Kidney glomerular epithelial cell (primary cell): ENCODE measurements around the gene TNXB.

Experiments used
- DNase-seq: peaks from one replicate; lab custom pipeline; 2025; lab: John Stamatoyannopoulos, UW

The TNXB gene, protein sequence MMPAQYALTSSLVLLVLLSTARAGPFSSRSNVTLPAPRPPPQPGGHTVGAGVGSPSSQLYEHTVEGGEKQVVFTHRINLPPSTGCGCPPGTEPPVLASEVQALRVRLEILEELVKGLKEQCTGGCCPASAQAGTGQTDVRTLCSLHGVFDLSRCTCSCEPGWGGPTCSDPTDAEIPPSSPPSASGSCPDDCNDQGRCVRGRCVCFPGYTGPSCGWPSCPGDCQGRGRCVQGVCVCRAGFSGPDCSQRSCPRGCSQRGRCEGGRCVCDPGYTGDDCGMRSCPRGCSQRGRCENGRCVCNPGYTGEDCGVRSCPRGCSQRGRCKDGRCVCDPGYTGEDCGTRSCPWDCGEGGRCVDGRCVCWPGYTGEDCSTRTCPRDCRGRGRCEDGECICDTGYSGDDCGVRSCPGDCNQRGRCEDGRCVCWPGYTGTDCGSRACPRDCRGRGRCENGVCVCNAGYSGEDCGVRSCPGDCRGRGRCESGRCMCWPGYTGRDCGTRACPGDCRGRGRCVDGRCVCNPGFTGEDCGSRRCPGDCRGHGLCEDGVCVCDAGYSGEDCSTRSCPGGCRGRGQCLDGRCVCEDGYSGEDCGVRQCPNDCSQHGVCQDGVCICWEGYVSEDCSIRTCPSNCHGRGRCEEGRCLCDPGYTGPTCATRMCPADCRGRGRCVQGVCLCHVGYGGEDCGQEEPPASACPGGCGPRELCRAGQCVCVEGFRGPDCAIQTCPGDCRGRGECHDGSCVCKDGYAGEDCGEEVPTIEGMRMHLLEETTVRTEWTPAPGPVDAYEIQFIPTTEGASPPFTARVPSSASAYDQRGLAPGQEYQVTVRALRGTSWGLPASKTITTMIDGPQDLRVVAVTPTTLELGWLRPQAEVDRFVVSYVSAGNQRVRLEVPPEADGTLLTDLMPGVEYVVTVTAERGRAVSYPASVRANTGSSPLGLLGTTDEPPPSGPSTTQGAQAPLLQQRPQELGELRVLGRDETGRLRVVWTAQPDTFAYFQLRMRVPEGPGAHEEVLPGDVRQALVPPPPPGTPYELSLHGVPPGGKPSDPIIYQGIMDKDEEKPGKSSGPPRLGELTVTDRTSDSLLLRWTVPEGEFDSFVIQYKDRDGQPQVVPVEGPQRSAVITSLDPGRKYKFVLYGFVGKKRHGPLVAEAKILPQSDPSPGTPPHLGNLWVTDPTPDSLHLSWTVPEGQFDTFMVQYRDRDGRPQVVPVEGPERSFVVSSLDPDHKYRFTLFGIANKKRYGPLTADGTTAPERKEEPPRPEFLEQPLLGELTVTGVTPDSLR (N-terminal part only)

DNA sequence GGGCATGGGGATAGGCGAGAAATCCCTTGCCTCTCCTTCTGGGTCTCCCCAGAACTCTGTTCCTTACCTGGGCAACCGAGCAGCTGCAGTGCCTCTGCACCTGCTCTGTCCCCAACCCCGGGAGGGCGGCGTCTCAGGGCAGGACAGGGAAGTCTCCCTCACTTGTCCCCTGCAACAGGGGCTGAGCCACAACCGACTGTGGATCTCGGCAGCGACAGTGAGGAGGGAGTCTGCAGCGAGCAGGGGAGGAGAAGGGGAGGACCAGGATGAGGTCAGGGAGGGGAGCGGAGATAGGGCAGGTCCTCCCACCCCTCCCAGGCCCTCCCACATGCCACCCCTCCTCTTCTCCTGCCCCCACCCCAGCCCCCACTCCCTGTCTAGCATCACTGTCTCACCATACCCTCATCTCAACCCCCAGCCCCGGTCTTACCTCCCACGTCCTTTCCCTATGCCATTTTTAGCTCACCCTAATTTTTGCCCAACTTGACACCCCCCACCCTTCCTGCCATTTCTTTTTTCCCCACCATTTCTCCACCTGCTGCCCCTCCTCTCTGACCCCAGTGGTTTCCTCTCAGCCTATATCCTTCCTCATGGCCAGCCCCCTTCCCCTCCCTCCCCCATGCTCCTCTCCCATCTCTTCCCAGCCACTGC, at the start of gene TNXB:
TNXB (minus strand) TSS at position 225 of the 651 bp plus-strand sequence. CDS start 11,140 bp downstream, outside the sequence.
- no peak for DNase-seq

DNA sequence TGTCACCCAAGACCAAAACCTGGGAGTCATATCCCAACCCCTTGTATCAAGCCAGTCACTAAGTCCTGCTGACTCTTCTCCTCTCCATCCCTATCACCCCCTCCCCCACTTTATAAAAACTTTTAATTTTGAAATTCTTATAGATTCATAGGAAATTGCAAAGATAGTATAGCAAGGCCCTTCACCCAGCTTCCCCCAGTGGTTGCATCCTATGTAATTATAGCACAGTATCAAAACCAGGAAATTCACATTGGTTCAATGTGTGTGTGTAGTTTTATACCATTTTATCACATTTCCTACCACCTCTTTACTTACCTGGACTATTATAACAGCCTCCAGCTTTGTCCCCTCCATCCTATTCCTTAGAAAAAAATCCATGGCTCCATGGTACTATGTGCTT, 48.9 kb upstream of the TNXB start:
- DNase-seq: no peak

DNA sequence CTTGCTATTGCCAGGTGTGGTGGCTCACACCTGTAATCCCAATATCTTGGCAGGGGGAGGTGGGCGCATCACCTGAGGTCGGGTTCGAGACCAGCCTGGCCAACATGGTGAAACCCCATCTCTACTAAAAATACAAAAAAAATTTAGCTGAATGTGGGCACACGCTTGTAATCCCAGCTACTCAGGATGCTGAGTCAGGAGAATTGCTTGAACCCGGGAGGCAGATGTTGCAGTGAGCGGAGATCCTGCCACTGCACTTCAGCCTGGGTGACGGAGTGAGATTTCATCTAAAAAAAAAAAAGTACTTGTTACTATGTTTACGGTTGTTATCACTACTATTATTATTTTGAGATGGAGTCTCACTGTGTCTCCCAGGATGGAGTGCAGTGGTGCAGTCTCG, 47.8 kb upstream of the TNXB start:
- DNase-seq: no peak

DNA sequence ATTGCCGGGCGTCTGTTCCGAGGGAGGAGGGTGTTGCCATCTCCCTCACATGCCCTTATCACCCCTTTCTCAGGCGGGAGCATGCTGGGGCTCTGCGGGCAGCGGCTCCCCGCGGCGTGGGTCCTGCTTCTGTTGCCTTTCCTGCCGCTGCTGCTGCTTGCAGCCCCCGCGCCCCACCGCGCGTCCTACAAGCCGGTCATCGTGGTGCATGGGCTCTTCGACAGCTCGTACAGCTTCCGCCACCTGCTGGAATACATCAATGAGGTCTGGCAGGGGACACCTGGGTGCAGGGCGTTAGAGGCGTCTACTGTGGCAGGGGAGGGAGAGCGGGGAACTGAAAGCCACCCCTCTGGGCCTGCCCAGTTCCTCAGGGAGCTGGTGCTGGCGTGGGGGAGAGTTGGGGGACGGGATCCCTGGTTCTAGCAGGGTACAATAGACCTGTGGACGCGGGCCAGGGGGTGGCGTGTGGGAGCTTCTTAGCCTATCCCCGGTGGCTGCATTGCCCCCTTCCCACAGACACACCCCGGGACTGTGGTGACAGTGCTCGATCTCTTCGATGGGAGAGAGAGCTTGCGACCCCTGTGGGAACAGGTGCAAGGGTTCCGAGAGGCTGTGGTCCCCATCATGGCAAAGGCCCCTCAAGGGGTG, 45.5 kb upstream of the TNXB start:
- DNase-seq: peak; percentile 40

DNA sequence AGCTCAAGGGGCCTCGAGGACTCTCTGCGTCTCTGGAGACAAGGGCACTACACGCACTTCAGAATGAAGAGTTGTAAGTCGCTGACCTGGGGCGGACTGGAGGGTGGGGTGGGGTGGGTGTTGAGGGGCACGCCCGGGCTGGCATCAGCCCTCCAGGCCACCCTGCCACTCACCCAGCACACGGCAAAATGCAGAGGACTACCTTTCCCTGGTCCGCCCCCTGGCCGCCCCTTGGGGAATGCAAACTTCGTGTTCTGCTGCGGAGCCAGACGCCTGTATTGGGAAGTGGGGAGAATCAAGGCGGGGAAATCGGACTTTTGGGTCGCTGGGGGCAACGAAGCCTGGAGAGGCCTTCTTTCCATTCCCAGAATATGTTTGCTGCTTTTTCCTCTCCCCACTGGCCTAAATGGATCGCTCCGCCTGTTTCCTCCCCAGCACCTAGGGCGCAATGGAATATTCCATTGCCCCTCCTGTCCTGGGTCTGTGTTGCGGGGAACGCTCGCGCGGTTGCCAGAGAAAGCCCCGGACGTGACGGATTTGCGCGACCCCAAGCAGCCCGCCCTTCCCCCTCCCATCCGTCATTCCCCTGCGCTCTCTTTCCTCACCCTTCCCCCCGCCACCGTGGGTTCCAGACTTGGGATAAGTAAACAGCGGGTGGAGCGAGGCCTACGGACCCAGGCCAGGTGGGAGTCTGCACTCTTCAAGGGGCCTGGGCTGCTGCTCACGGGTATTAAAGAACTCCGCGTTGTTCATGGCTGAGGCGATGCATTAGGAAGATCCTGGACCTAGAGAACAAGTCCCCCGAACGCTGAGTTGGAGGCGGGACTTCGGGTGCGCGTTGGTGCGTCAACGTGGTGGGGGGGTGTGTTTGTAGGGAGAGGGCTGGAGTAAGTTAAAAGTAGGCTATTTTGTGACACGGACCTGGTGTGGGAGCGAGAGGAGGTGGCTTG, 44.7 kb upstream of the TNXB start, which contains the start of gene PPT2:
PPT2 (plus strand) TSS at position 578 of the 950 bp plus-strand sequence. CDS start 454 bp downstream, outside the sequence.
- peak; percentile 71 for DNase-seq

DNA sequence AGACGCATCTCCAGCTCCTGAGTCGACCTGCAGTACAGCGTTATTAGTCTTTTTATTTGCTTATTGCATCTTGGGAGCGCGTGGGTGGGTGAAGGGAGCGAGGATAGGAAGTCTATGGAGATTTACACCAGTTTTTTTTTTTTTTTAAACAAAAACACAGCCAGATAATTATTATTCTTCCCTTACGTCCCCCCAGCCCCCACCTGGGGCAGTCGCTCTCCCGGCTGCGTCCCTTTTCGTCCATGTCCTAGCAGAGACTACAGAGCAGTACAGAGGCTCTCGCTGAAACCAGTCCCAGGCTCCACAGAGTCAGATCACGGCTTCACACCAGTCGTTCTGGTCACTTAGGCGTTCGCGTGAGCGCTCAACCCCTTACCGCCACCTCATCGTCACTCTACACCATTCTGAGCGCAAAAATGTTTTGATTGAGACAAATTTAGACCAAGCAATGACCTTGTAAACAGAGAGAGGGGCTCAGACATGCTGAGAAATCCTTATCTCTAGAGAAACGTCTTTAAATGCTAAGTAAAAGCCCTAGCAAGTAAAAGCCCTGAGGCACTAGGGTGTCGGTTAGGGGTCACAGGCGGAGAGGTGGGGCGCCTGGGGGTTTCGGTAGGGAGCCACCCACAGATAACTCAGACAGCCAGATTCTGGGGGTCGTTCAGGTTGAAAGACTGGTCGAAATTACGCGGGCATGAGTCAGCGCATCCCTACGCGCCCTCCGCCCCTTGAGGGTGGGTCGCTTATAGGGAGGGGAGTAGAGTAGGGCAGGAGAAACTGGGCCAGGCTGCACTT, 43.8 kb upstream of the TNXB start:
- peak; percentile 58 for DNase-seq

DNA sequence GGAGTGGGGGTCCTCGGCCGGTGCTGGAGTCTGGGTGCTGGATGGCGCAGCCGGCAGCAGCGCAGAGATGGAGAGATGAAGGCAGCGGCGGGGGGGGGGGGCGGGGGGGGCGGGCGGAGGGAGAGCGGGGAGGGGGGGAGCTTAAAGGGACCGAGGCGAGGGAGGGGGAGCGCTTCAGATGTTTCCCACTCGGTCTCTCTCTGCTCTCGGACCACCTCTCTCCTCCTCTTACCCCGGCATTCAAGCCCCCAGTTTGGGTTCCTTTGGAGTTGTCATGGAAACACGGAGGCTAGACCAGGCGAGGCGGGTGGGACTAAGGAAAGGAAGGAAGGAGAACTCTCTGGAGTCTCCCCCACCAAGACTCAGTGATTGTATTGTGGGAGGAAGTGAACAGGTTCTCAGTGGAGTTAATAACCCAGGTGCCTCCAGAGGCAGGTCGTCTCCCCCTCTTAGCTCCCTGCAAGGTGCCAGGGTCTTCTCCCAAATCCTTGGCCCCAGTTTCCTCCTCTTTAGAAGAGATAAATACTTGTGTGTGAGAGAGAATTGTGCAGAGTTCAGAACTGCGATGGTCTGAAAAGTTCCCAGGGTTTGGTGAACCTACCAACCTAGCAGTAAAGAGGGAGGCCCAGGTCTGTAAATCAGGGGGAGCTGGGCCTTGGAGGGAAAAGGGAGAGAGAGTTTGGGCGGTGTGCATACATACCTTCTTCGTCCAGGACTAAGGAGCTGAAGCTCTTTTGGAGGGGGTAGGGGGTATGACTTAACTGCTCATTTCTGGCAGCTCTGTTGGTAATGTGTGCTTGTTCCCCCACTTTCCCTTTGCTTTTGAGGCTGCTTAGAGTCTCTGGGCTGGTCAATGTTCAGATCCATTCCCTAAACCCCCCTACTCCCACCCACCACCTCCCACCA, 43.0 kb upstream of the TNXB start, which contains the start of gene PRRT1:
PRRT1 (minus strand) TSS at position 77 of the 906 bp plus-strand sequence. CDS start 112 bp downstream, outside the sequence.
- DNase-seq: no peak

DNA sequence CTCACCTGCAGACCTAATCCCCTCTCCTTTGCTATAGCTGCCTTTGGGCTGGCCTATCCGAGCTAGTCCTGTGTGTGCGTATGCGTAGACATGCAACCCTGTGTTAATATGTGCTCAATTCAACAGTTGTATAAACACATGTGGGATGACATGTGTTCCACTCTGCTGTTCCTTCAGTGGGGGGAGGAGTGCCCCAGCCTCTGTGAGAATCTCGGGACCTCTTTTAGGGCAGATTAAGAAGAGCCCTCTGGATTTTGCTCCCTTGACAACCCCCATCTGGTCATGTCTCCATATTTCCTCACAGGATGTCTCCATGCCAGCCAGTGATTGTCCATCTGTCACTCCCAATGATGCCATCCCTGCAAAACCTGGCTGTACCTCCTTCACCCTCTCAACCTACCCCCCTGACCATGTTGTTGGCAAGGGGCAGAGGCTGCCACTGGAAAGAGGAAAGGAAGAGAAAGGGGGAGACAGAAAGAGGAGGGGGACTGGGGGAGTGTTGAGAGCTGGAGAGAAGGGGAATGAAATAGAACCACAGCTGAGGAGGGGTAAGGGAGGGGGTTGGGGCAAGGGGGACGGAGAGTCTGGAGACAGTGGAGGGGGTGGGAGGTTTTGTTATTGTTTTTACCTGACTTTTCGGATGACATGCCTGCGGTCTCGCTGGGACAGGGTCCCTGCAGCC, 42.2 kb upstream of the TNXB start:
- no peak for DNase-seq

DNA sequence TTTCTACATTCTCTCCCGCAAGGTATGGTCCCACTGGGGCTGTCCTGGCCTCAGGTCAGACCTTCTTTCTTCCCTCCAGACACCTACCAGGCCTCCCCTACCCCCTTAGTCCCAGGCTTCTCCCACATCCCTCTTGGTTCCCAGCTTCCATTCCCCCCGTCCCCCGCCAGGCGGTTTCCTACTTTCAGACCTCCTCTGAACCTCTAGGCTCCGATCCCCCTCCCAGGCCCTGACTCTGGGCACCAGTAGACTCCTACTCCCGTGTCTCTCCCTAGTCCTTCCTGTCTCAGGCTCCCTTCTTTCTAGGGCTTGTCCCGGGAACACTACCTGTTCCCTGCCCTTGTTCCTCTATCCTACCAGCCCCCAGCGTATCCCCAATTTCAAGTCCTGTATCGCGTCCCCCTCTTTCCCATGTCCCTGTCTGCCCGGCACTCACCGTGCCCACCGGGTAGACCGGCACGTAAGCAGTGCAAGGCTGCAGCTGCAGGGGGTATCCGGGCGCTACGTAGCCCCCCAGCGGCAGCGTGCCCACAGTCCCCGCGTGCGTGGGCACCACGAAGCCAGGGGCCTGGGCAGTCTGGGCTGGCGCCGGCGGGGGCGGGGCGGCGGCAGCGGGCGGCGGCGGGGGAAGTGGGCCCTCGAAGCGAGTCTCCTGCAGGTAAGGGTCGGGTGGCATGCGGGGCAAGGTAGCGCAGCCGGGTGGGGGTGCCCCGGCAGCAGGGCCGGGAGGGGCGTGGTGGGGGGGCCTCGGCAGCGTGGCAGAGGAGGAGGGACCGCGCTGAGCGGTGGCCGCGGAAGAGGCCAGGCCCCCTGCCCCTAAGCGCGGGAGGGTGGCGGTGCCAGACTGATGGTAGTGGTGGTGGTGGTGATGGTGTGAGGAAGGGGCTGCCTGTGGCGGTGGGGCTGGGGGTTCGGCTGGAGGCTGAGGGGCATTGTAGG, 41.1 kb upstream of the TNXB start:
- DNase-seq: no peak

DNA sequence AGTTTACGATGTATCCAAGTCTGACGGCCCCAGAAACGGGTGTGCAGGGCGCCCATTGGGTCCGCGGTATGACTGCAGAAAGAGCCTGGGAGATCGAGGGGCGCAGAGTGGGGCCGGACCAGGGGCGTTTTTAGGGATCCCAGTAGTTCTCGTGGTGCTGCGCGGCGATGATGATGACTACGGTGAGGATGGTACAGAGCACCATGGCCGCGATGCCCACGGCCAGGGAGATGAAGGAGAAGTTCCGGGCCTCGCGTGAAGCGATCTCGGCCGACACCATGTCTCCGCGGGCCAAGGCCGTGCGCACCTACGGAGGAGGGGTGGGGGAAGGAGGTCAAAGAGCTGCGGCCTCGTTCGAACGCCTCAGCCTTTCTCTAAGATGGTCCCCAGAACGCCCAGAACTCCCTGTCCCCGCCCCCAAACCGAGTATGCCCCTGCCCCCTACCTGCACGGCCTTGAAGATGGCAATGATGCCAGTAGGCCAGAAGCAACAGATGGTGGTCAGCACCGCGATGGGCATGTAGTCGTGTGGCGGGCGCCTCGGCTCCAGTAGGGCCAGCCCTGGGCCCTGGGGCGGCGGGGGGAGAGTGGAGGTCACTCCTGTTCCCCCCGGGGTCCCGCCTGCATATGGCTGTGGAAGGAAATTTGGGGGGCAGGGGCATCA, 40.1 kb upstream of the TNXB start:
- DNase-seq: no peak

DNA sequence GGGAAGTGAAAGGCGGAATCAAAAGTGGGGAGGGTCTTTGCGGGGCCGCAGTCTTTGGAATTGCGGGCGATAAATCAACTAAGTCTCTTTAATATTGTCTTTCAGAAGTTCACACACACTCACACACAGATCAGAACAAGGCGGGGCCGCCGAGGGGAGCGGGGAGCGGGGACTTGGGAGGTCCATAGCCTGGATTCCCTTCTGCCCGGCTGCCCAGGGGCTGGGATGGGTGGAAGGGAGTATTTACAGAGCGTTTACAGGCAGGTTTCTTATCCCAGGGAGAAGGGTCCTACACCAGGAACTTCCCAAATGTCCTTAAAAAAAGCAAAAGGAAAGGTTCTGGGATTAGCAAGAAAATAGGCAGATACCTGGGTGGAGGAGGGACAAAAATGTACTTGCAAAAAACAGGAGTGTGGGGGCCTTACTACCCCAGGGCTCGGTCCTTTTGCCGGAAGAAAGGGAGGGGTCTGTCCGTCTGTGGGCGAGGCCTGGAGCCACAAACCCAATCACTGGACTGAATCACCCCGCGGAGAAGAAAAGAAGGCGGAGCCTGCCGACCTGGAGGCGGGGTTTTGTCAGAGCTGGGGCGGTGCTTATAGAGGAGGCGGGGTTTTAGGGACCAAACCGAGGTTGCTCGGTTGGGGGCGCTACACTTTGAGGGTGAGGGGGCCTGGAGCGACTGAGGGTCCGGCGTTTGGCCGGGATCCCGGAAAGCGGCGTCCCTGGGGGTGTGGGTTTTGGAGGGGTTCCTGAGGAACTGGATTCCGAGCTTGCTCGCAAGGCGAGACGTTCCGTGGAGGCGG, 39.4 kb upstream of the TNXB start:
- DNase-seq: no peak

DNA sequence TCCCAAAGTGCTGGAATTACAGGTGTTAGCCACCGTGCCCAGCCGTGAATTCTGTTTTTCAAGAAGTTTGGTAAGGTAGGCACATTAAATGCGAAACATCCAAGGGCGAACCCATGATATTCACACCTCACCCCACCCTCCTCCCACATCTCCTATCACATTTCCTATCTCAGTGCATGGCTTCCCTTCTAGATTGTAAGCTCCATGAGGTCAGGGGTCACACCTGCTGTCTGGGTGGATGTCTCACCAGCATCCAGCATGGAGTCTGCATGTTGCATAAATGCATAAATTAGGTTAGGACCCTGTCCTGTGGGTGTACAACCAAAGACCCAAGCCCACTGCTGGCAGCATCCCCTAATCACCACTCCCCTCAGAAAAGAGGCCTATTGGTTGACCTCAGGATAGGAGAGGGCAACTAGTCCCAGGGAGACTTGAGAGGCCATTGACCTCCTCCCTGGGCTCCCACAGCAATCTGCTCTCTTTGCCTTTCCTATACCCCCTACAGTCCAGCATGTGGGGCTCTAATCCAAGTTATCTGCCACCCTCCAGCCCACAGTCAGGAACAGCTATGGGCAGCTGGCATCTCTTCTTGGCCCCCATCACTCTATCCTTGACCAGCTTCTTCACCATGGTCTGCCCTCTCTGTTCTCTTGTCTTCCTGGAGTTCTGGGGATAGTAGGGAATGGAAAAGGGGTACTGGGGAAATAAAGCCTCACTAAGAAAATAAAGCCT, 38.4 kb upstream of the TNXB start:
- DNase-seq: no peak

DNA sequence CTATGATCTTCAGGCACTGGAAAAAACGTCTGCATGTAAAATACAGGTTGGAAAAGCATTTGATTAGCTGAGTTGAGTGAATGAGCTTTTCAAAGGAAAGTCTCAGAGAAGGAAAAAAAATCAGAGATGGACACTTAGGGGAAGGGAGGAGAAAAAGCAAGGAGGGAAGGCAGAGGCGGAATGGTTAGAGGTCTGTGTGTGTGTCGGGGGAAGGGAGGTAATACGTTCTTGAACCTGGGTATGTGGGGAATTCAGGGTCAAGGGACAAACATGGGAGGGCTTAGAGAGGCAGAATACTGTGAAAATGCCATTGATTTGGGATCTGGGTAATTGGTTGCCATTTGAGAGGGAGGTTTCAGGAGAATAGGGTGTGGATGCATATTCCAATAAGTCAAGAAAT, 37.5 kb upstream of the TNXB start:
- no peak for DNase-seq

DNA sequence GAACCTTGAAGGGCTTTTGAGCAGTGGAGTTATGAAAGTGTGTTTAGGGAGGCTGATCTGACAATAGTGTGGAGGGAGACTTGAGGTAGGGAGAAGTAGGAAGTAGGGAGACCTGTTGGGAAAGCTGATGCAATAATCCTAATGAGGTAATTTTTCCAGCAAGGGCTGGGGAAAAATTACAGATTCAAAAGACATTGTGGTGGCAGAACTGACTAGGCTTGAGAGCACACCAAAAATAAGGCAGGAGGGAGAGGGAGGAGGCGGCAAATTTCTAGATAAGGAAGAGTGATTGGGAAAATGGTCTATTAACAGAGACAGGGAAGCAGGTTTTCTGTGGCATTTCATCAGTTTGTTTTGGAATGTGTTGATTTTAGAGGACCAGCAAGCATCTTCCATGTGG, 37.1 kb upstream of the TNXB start:
- DNase-seq: no peak
